Upper lobe of left lung (tissue), 6 donors: Measurements from ENCODE around the gene TTC4. TPM values are rescaled to one million over a fixed set of nuclear protein-coding genes. Genes with fewer than 3 reads are reported as not detected.

Experiments
- ATAC-seq, 2 donors: fragments of 200-7000 bp; cut with Tn5 transposase; one replicate each; pipeline ENCODE4 v1.9.1; 2022; ENCODE audit warnings: mild to moderate bottlenecking in 2 of 2, moderate library complexity in 2 of 2; ENCODE audit not compliant: low FRiP score in 2 of 2
- DNase-seq, 2 donors: peaks; one replicate each; pipeline ENCODE4 v3.0.0-alpha.2; 2019 to 2020
- H3K27ac ChIP-seq, 4 donors: fragments of 200-600 bp; sonication (generic); one replicate each; pipeline ENCODE4 v1.5.1; 2016 to 2019
- H3K27me3 ChIP-seq, 4 donors: fragments of 200-600 bp; sonication (generic); one replicate each; pipeline ENCODE4 v1.5.1; 2017 to 2019
- H3K36me3 ChIP-seq, 4 donors: fragments of 200-600 bp; sonication (generic); one replicate each; pipeline ENCODE4 v1.5.1; 2016 to 2019
- H3K4me1 ChIP-seq, 4 donors: fragments of 200-600 bp; sonication (generic); one replicate each; pipeline ENCODE4 v1.5.1; 2018 to 2019
- H3K4me3 ChIP-seq, 4 donors: fragments of 200-600 bp; sonication (generic); one replicate each; pipeline ENCODE4 v1.5.1; 2017 to 2019; ENCODE audit warnings: mild to moderate bottlenecking in 2 of 4, moderate library complexity in 1 of 4
- H3K9me3 ChIP-seq, 4 donors: fragments of 200-600 bp; sonication (generic); one replicate each; pipeline ENCODE4 v1.5.1; 2018 to 2019
- EP300 ChIP-seq, 4 donors: sonication (generic); formaldehyde crosslinking; IDR thresholded peaks; one replicate each; pipeline ENCODE4 v1.5.1; 2017; ENCODE audit warnings: antibody characterized with exemption in 4 of 4, control low read depth in 2 of 4
- POLR2A ChIP-seq, 4 donors: fragments of 450-650 bp; IDR thresholded peaks; one replicate each; pipeline ENCODE4 v1.5.1; 2016 to 2017; ENCODE audit warnings: antibody characterized with exemption in 4 of 4, mild to moderate bottlenecking in 2 of 4
- POLR2AphosphoS5 ChIP-seq, 2 donors: sonication (generic); formaldehyde crosslinking; IDR thresholded peaks; one replicate each; pipeline ENCODE4 v1.5.1; 2017; ENCODE audit warnings: antibody characterized with exemption in 2 of 2
- WGBS, 2 donors: methylation state at CpG; one replicate each; pipeline ENCODE4 v1.1.5; 2017 to 2018; 5-methylcytosine and 5-hydroxymethylcytosine counted together
- total RNA-seq, 6 donors: library from RNA; depleted of rRNA in 4 of 6; stranded (reverse); fragments of >200 nt in 4 of 6; gene quantifications; one replicate each; pipeline versions ENCODE4 v1.1.0 to v1.2.1, GENCODE V29; 2016 to 2021
- TF ChIP-seq, protein P1 (sequence below), 6 experiments: fragments of 450-650 bp in 4 of 6; fragments of 200-600 bp in 2 of 6; sonication (generic) in 2 of 6; IDR thresholded peaks; one replicate each; pipeline ENCODE4 v1.5.1; 2016 to 2019; ENCODE audit warnings: antibody characterized with exemption in 6 of 6
- donor health status: DM: no; HTN: no; CAD: no; lungs with moderate emphysema.
- donor health status: DM: no; HTN: yes; CAD: no; lungs with severe emphysema.

The TTC4 gene
- total RNA-seq, 6 donors from 2014 or later, result 6.1 to 28.1 (median 17.0) TPM

DNA sequence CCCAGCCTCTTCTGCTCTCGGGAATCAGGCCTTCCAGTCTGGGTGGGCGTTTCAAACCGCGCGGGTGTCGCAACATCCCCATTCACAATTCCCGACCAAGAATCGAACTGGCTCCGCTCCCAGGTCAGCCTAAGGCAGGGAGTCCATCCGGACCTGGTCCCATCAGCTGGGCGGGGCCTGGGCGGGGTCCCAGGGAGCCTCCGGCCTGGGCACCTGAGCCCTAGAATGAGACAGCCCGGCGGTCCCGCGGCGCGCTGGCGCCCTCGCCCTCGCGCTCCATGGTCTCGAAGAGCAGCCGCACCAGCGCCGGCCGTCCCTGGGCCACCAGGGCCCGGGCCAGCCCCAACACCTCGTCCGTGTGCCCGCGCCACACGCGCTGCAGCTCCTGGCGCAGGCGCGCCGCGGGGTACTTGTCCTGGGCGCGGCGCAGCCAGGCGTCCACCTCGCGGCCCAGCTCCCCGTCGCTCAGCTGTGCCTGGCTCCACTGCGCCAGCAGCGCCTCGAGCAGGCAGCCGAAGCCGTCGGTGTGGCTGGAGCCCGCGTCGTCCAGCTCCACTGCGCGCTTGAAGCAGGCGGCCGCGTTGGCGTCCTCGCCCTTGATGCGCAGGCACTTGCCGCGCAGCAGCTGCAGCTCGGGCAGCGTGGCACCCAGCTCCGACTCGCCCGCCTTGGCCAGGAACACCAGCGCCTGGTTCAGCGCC, 65.5 kb downstream of the TTC4 start:
- TF ChIP-seq POLR2A (IDR thresholded peaks at IDR 0.05) (no peak), POLR2AphosphoS5 (IDR thresholded peaks at IDR 0.05) (no peak), EP300 (IDR thresholded peaks at IDR 0.05) (no peak)
- TF ChIP-seq, protein P1, sequence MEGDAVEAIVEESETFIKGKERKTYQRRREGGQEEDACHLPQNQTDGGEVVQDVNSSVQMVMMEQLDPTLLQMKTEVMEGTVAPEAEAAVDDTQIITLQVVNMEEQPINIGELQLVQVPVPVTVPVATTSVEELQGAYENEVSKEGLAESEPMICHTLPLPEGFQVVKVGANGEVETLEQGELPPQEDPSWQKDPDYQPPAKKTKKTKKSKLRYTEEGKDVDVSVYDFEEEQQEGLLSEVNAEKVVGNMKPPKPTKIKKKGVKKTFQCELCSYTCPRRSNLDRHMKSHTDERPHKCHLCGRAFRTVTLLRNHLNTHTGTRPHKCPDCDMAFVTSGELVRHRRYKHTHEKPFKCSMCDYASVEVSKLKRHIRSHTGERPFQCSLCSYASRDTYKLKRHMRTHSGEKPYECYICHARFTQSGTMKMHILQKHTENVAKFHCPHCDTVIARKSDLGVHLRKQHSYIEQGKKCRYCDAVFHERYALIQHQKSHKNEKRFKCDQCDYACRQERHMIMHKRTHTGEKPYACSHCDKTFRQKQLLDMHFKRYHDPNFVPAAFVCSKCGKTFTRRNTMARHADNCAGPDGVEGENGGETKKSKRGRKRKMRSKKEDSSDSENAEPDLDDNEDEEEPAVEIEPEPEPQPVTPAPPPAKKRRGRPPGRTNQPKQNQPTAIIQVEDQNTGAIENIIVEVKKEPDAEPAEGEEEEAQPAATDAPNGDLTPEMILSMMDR (IDR thresholded peaks at IDR 0.05), result no peak
- H3K4me3 ChIP-seq, result no peak overlapping the region
- DNase-seq (peak in 1 of 2 donors; percentile 81), ATAC-seq (peak in 1 of 2 donors; percentile 25)
- H3K27me3 ChIP-seq, result no peaks in the 10 kb centered on the region
- H3K4me1 ChIP-seq, result peaks cover 0 to 6% (median 0%) of the 10 kb centered on the region in 4 donors
- no peaks in the 10 kb centered on the region for H3K9me3 ChIP-seq
- WGBS, 2 donors, result 46 to 59% methylated on average over 17 to 72 of the region's 74 CpGs
- no peak overlapping the region for H3K27ac ChIP-seq
- no peaks in the 10 kb centered on the region for H3K36me3 ChIP-seq

DNA sequence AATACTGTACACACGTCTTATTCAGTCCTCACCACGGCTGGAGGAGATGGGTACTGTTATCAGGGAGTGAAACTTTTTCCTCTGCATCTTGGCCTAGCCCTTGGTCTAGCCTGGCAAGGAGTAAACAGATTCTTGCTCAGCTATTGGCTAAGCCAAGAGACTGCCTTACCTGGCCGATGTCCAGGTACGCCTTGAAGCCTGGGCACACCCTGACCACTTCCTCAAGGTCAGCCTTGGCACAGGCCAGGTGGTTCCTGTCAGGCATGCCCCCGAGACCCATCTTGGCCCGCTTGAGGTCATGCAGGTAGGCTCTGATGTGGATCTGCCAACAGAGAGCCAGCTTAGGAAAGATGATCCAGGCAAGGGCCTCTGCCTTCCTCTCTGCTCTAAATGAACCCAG, 66.5 kb downstream of the TTC4 start:
- H3K9me3 ChIP-seq, result no peaks in the 10 kb centered on the region
- H3K4me1 ChIP-seq, result peaks cover 0 to 6% (median 0%) of the 10 kb centered on the region in 4 donors
- H3K27me3 ChIP-seq, result no peaks in the 10 kb centered on the region
- DNase-seq (no peak), ATAC-seq (no peak)
- H3K36me3 ChIP-seq, result no peaks in the 10 kb centered on the region
- TF ChIP-seq POLR2A (IDR thresholded peaks at IDR 0.05) (no peak), EP300 (IDR thresholded peaks at IDR 0.05) (no peak), POLR2AphosphoS5 (IDR thresholded peaks at IDR 0.05) (no peak)
- TF ChIP-seq, protein P1 (IDR thresholded peaks at IDR 0.05), result no peak
- H3K4me3 ChIP-seq, result no peak overlapping the region
- WGBS, 2 donors, result 75 to 77% methylated on average over 5 to 6 of the region's 6 CpGs
- H3K27ac ChIP-seq, result no peak overlapping the region

DNA sequence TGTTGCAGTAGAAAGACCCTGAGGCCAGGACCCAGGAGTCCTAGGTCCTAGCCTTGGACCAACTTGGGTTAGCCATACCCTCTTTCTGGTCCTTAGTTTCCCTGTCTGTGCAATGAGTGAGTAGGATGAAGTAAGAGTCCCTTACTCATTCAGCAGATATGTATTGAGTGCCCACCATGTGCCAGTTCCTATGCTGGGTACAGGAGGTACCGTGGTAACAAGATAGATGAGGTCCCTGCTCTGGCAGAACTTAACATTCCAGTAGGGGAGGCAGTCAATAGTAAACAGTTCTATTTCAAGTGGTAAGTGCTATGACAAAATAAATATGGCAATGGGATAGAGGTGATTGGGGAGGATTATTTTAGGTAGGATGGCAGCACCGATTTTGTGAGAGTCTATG, 66.9 kb downstream of the TTC4 start:
- no peak overlapping the region for H3K27ac ChIP-seq
- H3K4me3 ChIP-seq, result no peak overlapping the region
- no peaks in the 10 kb centered on the region for H3K36me3 ChIP-seq
- ATAC-seq (no peak), DNase-seq (no peak)
- no peaks in the 10 kb centered on the region for H3K9me3 ChIP-seq
- H3K4me1 ChIP-seq, result peaks cover 0 to 6% (median 0%) of the 10 kb centered on the region in 4 donors
- no peak for TF ChIP-seq POLR2A (IDR thresholded peaks at IDR 0.05)
- no peak for TF ChIP-seq EP300 (IDR thresholded peaks at IDR 0.05)
- TF ChIP-seq, protein P1 (IDR thresholded peaks at IDR 0.05), result no peak
- no peak for TF ChIP-seq POLR2AphosphoS5 (IDR thresholded peaks at IDR 0.05)
- H3K27me3 ChIP-seq, result no peaks in the 10 kb centered on the region
- WGBS, 2 donors, result 68 to 69% methylated on average over 2 of the region's 2 CpGs

DNA sequence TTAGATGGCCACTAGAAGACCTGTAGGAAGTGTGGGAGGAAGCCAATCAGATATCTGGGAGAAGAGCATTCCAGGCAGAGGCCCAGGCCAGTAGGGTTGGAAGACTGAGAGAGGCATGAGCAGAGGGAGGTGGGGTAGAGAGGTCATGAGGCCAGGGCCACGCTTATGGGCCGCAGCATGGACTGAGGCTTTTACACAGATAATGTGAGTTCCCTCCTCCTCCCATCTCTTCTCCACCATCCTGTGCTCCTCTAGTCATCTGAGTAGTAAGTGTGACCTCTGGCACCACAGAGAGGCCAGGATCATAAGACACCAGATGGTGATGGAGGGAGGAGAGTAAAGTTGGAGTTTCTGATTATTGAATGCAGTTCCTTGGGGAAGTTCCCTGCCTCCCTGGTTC, 68.4 kb downstream of the TTC4 start:
- DNase-seq (no peak), ATAC-seq (no peak)
- H3K4me3 ChIP-seq, result no peak overlapping the region
- H3K27me3 ChIP-seq, result no peaks in the 10 kb centered on the region
- no peaks in the 10 kb centered on the region for H3K36me3 ChIP-seq
- TF ChIP-seq POLR2AphosphoS5 (IDR thresholded peaks at IDR 0.05) (no peak), POLR2A (IDR thresholded peaks at IDR 0.05) (no peak), EP300 (IDR thresholded peaks at IDR 0.05) (no peak)
- TF ChIP-seq, protein P1 (IDR thresholded peaks at IDR 0.05), result no peak
- 68 to 93% methylated on average over 2 of the region's 2 CpGs for WGBS, 2 donors
- H3K27ac ChIP-seq, result no peak overlapping the region
- peaks cover 0 to 6% (median 0%) of the 10 kb centered on the region in 4 donors for H3K4me1 ChIP-seq
- no peaks in the 10 kb centered on the region for H3K9me3 ChIP-seq

DNA sequence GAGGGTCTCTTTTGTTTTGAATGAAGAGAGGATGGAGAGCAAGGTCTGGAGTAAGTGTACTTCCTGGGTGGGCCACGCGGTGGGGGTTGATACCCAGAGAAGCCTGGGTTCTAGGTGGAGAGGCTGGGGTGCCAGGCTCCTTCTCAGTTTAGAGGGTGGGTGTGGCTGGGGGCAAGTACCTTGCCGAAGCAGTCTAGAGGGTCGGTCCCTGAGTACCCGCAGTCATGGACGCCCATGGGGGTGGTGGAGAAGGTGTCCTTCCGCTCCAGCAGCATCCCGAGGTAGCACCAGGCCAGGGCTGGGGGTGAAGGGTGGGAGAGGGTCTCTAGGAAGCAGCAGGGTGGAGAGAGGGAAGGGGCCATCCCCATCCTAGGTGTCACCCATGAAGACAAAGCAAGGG, 71.1 kb downstream of the TTC4 start:
- TF ChIP-seq, protein P1 (IDR thresholded peaks at IDR 0.05), result no peak
- TF ChIP-seq EP300 (IDR thresholded peaks at IDR 0.05) (no peak), POLR2AphosphoS5 (IDR thresholded peaks at IDR 0.05) (no peak), POLR2A (IDR thresholded peaks at IDR 0.05) (no peak)
- 88 to 89% methylated on average over 8 of the region's 8 CpGs for WGBS, 2 donors
- DNase-seq, result no peak

More for the DNA sequence above, 71.1 kb downstream of the TTC4 start:
- Histone ChIP-seq H3K4me3 (no peak overlapping the region), H3K4me1 (no peaks in the 10 kb centered on the region), H3K27me3 (no peaks in the 10 kb centered on the region), H3K36me3 (no peaks in the 10 kb centered on the region), H3K9me3 (peaks cover 0 to 2% (median under 1%) of the 10 kb centered on the region in 4 donors), H3K27ac (no peak overlapping the region)
- ATAC-seq, result no peak
